Ectodermal cell (in vitro differentiated cells): ENCODE results near the gene LILRB1.

ENCODE experiments used
- H3K27ac ChIP-seq: 2 replicates; pipeline ENCODE4 v1.7.0; 2013; ENCODE audit warnings: mild to moderate bottlenecking, low read depth, low read length; ENCODE audit not compliant: insufficient read depth, poor library complexity, severe bottlenecking
- H3K27me3 ChIP-seq: 2 replicates; pipeline ENCODE4 v1.7.0; 2013; ENCODE audit warnings: mild to moderate bottlenecking, low read length; ENCODE audit not compliant: insufficient read depth, control insufficient read depth, poor library complexity, severe bottlenecking
- H3K36me3 ChIP-seq: one replicate; pipeline ENCODE4 v1.7.0; 2013; ENCODE audit warnings: low read length; ENCODE audit not compliant: control insufficient read depth, insufficient read depth
- H3K4me1 ChIP-seq: one replicate; pipeline ENCODE4 v1.7.0; 2013; ENCODE audit warnings: low read length; ENCODE audit not compliant: control insufficient read depth, insufficient read depth
- H3K4me3 ChIP-seq: 2 replicates; pipeline ENCODE4 v1.7.0; 2013; ENCODE audit warnings: low read depth, low read length, control low read depth; ENCODE audit not compliant: insufficient read depth
- H3K9me3 ChIP-seq: 2 replicates; pipeline ENCODE4 v1.7.0; 2013; ENCODE audit warnings: mild to moderate bottlenecking, low read length, moderate library complexity; ENCODE audit not compliant: control insufficient read depth
- WGBS, 2 experiments: methylation state at CpG; one replicate each; pipeline ENCODE4 v1.1.7; 2013; ENCODE audit warnings: missing lambda C conversion rate in 2 of 2; 5-methylcytosine and 5-hydroxymethylcytosine counted together

The LILRB1 gene

DNA sequence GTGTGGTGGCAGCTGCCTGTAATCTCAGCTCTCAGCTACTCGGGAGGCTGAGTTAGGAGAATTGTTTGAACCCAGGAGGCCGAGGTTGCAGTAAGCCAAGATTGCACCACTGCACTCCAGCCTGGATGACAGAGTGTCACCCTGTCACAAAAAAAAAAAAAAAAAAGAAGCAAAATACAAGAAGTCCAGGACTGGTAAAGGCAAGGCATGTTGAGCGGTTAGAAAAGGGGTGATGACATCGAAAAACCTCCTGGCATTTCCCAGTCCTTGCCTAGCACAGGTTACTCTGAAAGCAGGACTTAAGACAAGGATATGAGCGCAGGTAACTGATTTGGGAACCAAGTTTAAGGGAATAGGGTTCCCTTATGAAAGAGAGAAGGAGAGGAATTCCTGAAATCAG lies 30.0 kb downstream of the LILRB1 start:
- H3K27ac ChIP-seq = no peak overlapping the region
- H3K9me3 ChIP-seq = peaks cover 14% of the 10 kb centered on the region
- no peaks in the 10 kb centered on the region for H3K4me1 ChIP-seq
- WGBS, 2 experiments = 72 to 75% methylated on average over 5 of the region's 5 CpGs
- H3K36me3 ChIP-seq = no peaks in the 10 kb centered on the region
- no peaks in the 10 kb centered on the region for H3K27me3 ChIP-seq
- no peak overlapping the region for H3K4me3 ChIP-seq

DNA sequence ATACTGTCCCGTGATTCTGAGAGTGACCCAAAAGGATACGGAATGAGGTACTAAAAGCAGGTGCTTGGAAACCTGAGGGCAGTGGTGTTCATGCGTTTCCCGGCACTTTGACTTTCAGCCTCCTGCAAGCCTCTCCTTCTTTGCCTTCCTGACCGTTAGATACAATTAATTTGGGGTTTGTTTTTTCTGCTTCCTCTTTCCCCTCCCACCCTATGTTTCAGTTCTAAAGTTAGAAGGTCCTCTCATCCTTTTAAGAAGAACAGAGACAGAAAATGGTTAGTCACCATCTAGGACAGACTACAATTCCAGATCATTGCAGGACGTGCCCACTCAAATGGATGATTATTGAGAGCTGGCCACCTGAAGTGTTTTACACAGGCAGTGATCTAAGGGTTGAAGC lies 30.7 kb downstream of the LILRB1 start:
- WGBS, 2 experiments = 77 to 78% methylated on average over 6 of the region's 6 CpGs

DNA sequence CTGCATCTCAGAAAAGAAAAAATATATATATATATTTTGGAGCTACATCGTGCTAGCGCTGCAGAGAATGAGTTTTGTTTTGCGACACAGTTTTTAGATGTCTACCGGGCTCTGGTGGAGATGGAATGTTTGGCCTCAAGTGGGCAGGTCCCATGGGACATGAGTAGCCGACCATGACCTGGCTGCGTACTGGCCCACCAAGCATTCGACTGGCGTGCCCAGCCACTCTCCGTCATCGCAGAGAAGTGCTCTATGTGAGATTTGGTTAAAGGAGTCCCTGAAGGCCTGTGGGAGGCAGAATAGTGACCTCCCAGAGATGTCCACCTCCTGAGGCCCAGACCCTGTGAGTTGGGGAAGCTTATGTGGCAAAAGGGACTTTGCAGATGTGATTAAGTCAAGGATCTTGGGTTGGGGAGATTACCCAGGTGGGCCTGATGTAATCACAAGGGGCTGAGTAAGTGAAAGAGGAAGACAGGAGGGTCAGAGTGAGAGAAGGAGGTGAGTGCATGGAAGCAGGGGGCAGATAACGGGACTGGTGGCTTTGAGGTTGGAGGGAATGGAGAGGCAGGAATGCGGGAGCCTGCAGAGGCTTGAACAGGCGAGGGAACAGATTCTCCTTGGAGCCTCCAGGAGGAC lies 31.7 kb downstream of the LILRB1 start:
- Histone ChIP-seq H3K4me3 (no peak overlapping the region), H3K27ac (no peak overlapping the region), H3K9me3 (peaks cover 14% of the 10 kb centered on the region), H3K27me3 (no peaks in the 10 kb centered on the region), H3K36me3 (no peaks in the 10 kb centered on the region), H3K4me1 (no peaks in the 10 kb centered on the region)
- 85 to 86% methylated on average over 13 of the region's 13 CpGs for WGBS, 2 experiments

More for the DNA sequence above, 30.7 kb downstream of the LILRB1 start:
- Histone ChIP-seq H3K36me3 (no peaks in the 10 kb centered on the region), H3K27ac (no peak overlapping the region), H3K4me1 (no peaks in the 10 kb centered on the region), H3K27me3 (no peaks in the 10 kb centered on the region), H3K4me3 (no peak overlapping the region), H3K9me3 (peaks cover 14% of the 10 kb centered on the region)

DNA sequence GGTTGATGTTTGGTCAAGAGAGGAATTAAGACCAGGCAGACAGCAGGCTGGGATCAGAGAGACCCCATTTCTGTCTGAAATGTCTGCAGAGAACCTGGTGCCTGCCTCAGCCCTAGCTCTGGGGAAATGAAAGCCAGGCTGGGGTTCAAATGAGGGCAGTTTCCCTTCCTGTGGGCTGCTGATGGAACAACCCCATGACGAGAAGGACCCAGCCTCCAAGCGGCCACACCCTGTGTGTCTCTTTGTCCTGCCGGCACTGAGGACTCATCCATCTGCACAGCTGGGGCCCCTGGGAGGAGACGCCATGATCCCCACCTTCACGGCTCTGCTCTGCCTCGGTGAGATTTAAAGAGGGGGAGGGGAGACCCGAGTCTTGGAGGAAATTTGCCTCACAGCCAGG lies 32.4 kb downstream of the LILRB1 start, which contains the start of gene LILRB4:
TSS of gene LILRB4 (plus strand) at position 256 of the 400 bp plus-strand sequence. CDS start at position 305, 49 bp downstream.
- H3K27me3 ChIP-seq = no peaks in the 10 kb centered on the region
- no peak within 1 kb of the TSS for H3K27ac ChIP-seq
- H3K36me3 ChIP-seq = no peaks in the 10 kb centered on the region
- no peaks in the 10 kb centered on the region for H3K4me1 ChIP-seq
- WGBS, 2 experiments = 78% methylated on average over 7 of the region's 7 CpGs
- H3K4me3 ChIP-seq = no peak within 1 kb of the TSS
- peaks cover 13% of the 10 kb centered on the region for H3K9me3 ChIP-seq

DNA sequence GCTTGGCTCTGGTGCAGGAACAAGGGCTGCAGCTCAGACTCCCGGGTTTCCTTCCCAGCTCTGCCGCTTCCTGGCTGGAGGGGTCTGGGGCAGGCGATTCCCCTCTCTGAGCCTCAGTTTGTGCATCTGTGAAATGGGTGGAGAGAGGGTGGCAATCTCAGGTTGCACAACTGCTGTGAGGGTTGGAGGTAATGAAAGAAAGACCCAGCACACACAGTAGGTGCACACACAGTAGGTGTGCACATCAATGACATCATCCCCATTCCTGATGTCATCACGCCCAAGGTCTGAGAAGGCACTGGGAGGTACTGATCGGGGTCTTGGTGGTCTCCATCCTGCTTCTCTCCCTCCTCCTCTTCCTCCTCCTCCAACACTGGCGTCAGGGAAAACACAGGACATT lies 35.2 kb downstream of the LILRB1 start:
- Histone ChIP-seq H3K9me3 (peaks cover 15% of the 10 kb centered on the region), H3K27ac (no peak overlapping the region)
- WGBS, 2 experiments = 60 to 73% methylated on average over 6 of the region's 6 CpGs

DNA sequence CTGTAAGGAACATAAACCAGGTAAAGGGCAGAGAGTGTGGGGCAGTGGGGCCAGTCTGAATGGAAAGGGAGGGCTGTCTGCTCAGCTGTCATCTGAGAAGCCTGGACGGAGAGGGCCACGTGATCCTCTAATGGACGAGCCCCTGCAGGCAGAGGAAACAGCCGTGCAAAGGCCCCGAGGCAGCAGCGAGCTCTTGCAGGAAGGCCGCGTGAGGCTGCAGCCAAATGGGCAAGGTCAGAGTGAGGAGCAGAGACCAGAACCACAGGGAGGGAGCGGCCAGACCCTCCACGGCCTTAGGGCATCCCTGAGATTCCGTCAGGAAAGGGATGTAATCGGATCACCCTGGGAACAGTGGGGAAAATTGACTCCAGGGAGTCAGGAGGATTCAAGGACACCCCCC lies 36.9 kb downstream of the LILRB1 start:
- H3K9me3 ChIP-seq = peaks cover 17% of the 10 kb centered on the region
- no peaks in the 10 kb centered on the region for H3K4me1 ChIP-seq
- 76 to 83% methylated on average over 12 of the region's 12 CpGs for WGBS, 2 experiments
- H3K27me3 ChIP-seq = no peaks in the 10 kb centered on the region
- no peak overlapping the region for H3K27ac ChIP-seq
- no peaks in the 10 kb centered on the region for H3K36me3 ChIP-seq
- no peak overlapping the region for H3K4me3 ChIP-seq

More for the DNA sequence above, 35.2 kb downstream of the LILRB1 start:
- Histone ChIP-seq H3K36me3 (no peaks in the 10 kb centered on the region), H3K4me1 (no peaks in the 10 kb centered on the region), H3K4me3 (no peak overlapping the region), H3K27me3 (no peaks in the 10 kb centered on the region)

DNA sequence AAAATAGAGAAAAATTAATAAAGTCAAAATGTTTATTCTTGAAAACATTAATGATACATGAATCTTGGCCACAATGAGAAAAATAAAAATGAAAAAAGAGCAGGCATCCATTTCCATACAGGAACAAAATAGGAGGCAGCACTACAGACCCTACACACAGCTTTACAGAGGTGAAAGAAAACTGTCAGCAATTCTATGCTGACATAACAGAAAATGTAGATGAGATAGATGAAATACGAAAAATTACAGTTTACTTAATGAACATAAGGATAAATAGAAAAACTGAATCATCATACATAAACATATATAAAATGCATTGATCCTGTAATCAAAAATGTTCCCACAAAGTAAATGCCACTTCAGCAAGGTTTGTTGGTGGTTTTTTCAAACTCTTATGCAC lies 38.1 kb downstream of the LILRB1 start:
- H3K4me3 ChIP-seq = no peak overlapping the region
- peaks cover 17% of the 10 kb centered on the region for H3K9me3 ChIP-seq
- no peaks in the 10 kb centered on the region for H3K4me1 ChIP-seq
- no peaks in the 10 kb centered on the region for H3K36me3 ChIP-seq
- H3K27me3 ChIP-seq = no peaks in the 10 kb centered on the region
- WGBS, 2 experiments = no CpG with 5 or more reads among the region's 1 CpG
- H3K27ac ChIP-seq = no peak overlapping the region

DNA sequence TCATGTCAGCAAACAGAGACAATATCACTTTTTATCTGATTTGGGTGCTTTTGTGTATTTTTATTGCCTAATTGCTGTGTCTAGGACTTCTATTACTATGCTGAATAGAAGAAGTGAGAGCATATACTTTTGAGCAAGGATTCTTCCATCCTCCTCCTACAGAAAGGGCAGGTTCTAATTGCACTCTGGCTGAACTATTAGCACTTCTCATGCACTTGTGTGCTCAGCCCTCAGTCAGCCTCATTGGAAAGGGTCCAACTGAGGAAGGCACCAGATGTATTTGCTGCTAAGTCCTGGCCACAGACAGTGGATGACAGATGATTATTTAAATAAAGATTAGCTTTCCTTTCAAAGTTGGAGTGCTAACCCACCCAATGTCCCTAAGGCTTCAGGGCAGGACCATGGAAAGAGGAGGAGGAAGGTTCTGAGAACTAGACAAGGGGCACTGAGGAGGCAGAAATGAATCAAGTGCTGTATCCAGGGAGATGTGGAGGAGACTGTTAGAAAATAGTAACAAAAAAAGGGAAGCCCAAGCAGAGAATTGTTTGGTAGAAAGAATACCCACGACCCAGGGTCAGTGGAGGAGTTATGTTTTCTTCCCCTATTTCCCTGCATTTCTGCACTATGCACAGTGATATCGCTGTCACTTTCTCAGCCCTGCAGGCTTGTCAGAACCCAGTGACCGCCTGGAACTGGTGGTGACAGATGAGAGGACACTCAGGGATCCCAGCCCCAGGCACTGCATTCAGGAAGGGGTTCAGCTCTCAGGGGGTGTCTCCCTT lies 40.5 kb downstream of the LILRB1 start:
- Histone ChIP-seq H3K27ac (no peak overlapping the region), H3K36me3 (no peaks in the 10 kb centered on the region), H3K4me3 (no peak overlapping the region), H3K27me3 (no peaks in the 10 kb centered on the region), H3K9me3 (peaks cover 11% of the 10 kb centered on the region), H3K4me1 (no peaks in the 10 kb centered on the region)
- WGBS, 2 experiments = 42 to 44% methylated on average over 3 of the region's 3 CpGs

DNA sequence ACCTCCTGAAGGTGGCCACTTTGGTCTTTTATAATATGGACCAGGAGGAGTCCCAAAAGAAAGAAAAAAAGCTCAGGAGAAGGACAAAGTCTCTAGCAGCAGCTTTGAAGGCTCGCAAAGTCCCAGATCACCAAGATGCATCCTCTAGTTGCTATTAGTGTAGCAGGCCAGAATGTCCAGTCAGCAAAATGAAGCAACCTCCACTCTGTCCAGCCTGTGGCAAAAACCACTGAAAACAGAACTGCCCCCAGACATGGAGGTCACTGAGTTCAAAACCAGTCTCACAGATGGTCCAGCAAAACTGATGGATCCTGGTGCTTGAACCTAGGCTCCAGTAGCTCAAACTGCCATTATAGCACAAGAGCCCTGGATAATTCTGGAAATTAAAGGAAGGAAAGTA lies 42.9 kb downstream of the LILRB1 start:
- no peaks in the 10 kb centered on the region for H3K27me3 ChIP-seq
- H3K4me3 ChIP-seq = no peak overlapping the region
- H3K4me1 ChIP-seq = no peaks in the 10 kb centered on the region
- no peak overlapping the region for H3K27ac ChIP-seq
- peaks cover 10% of the 10 kb centered on the region for H3K9me3 ChIP-seq
- H3K36me3 ChIP-seq = no peaks in the 10 kb centered on the region
- WGBS, 2 experiments = 79 to 80% methylated on average over 1 of the region's 1 CpG

DNA sequence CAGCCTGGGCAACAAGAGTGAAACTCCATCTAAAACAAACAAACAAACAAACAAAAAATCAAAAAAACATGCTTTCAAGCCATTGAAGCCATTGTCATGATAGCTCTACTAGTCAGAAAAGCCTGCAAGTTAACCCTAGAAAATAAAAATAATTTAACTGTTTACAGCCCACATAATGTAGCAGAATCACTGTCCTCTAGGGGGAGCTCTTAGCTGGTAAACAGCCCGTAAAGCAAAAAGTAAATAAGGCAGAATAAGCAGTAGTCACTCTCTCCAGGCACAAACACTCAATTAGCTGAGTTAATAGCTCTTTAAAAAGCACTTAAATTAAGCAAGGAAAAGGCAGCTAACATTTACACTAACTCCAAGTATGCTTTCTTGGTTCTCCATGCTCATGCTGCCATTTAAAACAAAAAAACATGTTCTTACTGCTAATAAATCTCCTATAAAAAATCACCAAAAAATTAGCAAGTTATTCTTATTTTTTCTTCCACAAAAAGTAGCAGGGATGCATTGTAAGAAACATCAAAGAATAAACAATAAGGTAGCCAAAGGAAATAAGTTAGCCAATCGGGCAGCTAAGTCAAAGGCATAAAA lies 43.8 kb downstream of the LILRB1 start:
- H3K9me3 ChIP-seq = peaks cover 6% of the 10 kb centered on the region
- no peaks in the 10 kb centered on the region for H3K27me3 ChIP-seq
- no peaks in the 10 kb centered on the region for H3K4me1 ChIP-seq
- H3K27ac ChIP-seq = no peak overlapping the region
- 39 to 45% methylated on average over 2 of the region's 2 CpGs for WGBS, 2 experiments
- H3K36me3 ChIP-seq = no peaks in the 10 kb centered on the region
- H3K4me3 ChIP-seq = no peak overlapping the region
